GM19193 (cell line): Measurements from ENCODE around the gene RAB20.

Experiments
- POLR2A ChIP-seq: IDR thresholded peaks from 4 replicates; pipeline ENCODE4 v1.6.1; 2011; ENCODE audit not compliant: insufficient read depth, insufficient read length; ENCODE audit errors: extremely low read depth

RAB20 gene

GRCh38 chr13:110561344-110562035 is at the start of gene RAB20:
Gene RAB20, minus strand, starts transcription at chr13:110561722. Its CDS starts 203 bp downstream, at chr13:110561519.
- peak; percentile 43 for TF ChIP-seq POLR2A

- TF ChIP-seq POLR2A: no peak
Observed at GRCh38 chr13:110610955-110611595, 49.6 kb upstream of the RAB20 start.

- TF ChIP-seq POLR2A: no peak
Observed at GRCh38 chr13:110607675-110608224, 46.2 kb upstream of the RAB20 start.

- TF ChIP-seq POLR2A: no peak
Observed at GRCh38 chr13:110605132-110605531, 43.6 kb upstream of the RAB20 start.

GRCh38 chr13:110600980-110601379 is 39.5 kb upstream of the RAB20 start:
- TF ChIP-seq POLR2A: no peak

GRCh38 chr13:110600261-110600819 is 38.8 kb upstream of the RAB20 start:
- TF ChIP-seq POLR2A: no peak

- no peak for TF ChIP-seq POLR2A
Observed at GRCh38 chr13:110597041-110597689, 35.6 kb upstream of the RAB20 start.

- TF ChIP-seq POLR2A: no peak
Observed at GRCh38 chr13:110593430-110594130, 32.1 kb upstream of the RAB20 start.

- no peak for TF ChIP-seq POLR2A
Observed at GRCh38 chr13:110592665-110593064, 31.1 kb upstream of the RAB20 start.

- TF ChIP-seq POLR2A: no peak
Observed at GRCh38 chr13:110590577-110590976, 29.1 kb upstream of the RAB20 start.

GRCh38 chr13:110589793-110590390 is 28.4 kb upstream of the RAB20 start:
- no peak for TF ChIP-seq POLR2A

GRCh38 chr13:110583178-110583865 is 21.8 kb upstream of the RAB20 start:
- no peak for TF ChIP-seq POLR2A

- no peak for TF ChIP-seq POLR2A
Observed at GRCh38 chr13:110582421-110582954, 21.0 kb upstream of the RAB20 start.
